ENCODE results near the gene REEP1.
"Not testable (repeated sequence)": the region's sequence is repeated elsewhere in the genome, so short reads cannot be mapped to it uniquely, and the experiment has no call there.

REEP1 gene

GRCh38 chr2:86281066-86281700 is 56.2 kb downstream of the REEP1 start:
- DNase-seq: no peak

GRCh38 chr2:86280191-86280667 is 57.2 kb downstream of the REEP1 start:
- DNase-seq: no peak

GRCh38 chr2:86275962-86276361 is 61.5 kb downstream of the REEP1 start:
- DNase-seq: no peak

DNA sequence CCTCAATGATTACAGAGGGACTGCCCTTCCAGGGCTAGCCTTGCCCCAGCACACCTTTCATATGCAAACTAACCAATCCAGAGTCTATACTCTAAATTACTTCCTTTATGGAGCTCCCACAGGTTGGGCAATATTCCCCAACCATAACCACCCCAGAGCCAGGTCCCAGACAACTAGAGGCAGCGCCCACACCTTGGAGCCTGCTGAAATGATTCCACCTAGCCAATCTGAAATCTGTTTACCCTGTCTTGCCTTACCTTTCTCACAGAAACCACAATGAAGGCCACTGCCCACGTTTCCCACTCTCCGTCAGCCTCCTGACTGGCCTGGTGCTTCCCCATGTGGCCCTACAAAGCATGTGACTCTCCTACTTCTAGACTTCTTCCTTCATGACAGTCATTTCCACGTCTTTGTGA is 62.0 kb downstream of the REEP1 start:
- DNase-seq: no peak

- DNase-seq: peak; percentile 86
Observed at GRCh38 chr2:86274918-86275275, 62.5 kb downstream of the REEP1 start.

DNA sequence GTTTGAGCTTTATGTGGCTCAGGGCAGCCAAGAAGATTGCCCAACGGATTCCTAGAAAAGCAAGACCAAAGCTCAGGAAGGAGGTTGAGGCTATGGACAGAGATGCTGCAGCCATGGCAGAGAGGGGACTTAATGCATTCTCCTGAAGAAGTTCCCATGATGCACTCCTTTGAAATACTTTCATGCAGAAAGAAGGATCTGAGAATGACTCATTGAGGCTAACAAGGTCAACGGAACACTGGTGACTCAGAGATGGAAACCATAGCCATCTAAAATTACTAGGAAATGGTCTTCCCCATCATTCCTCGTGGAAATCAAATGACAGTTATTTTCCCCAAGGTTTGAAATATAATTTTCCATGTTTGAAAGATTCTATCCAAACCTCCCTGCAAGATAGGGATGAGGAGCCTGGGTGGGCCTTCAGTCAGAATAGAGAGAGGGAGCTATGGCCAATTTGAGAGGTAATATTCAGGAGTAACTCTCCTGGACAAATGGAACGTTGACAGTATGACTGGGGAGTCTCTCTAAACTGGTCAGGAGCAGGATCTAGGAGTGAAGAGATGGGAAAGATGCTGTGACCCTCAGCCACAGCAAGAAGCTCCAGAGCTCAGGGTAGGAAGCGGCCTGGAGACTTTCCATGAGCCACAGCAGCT is 63.0 kb downstream of the REEP1 start:
- DNase-seq: peak; percentile 77

DNA sequence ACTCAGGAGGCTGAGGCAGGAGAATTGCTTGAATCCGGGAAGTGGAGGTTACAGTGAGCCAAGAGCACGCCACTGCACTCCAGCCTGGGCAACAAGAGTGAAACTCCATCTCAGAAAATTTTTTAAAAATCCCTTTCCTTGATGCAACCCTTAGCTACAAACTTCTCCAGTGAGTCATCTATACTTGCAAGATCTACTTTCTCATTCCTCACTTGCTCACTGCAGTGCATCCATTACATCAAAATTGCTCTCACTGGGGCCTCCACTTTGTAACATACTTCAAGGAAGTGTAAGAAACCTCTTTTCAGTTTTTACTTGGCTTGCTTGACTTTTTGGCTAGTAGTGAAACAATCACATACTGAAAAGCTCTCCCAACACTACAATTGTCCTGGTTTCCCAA is 65.3 kb downstream of the REEP1 start:
- no peak for DNase-seq

DNA sequence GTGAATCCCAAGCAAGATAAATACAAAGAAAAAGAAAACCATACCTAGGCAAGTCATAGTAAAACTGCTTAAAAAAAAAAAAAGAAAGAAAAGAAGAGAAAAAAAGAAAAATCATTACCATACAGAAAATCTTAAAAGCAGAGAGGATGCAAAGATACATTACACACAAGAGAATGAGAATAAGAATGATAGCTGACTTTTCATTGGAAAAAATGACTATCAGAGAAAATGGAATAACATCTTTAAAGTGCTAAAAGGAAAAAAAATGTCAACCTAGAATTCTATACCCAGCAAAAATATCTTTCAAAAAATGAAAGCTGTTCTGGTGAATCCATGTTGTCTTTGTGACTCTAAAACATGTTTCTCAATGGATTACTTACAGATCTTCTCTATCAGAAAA is 66.2 kb downstream of the REEP1 start:
- DNase-seq: peak; percentile 23

DNA sequence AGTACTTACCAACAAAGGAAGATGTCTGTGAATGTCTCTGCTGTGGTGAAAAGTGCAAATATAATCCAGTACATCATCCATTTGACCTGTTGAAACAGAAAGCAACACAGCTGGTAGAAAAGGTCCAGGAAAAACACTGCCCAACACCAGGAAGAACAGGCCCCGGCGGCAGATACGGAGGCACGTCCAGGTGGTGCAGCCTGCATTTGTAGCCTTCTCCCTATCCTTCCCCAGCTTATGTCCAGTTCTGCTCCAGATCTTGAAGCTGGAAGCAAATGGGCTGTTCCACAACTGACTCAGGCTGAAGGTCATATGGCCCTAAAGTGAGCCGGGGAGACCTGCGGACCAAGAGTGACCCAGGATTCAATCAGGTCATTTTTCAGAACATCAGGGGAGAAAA is 73.5 kb downstream of the REEP1 start:
- DNase-seq: no peak

DNA sequence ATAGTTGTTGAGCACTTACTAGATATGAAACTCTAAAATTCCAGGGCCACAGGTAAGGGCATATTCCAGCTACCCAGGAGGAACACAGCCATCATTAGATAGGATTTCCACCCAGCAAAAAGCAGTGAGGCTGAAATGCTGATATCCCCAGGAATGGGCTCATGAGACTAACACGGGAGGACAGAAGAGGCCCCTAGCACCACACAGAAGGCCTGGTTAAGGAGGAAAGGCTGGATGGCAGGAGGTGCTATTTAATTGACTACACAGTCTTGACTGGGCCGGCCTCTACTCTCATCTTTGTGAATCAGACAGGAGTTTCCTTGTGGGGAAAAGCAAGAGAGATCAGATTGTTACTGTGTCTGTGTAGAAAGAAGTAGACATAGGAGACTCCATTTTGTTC is 76.4 kb downstream of the REEP1 start:
- DNase-seq: no peak

- no peak for DNase-seq
Observed at GRCh38 chr2:86258106-86258505, 79.3 kb downstream of the REEP1 start.

- no peak for DNase-seq
Observed at GRCh38 chr2:86256982-86257381, 80.4 kb downstream of the REEP1 start.

- DNase-seq: no peak
Observed at GRCh38 chr2:86256300-86256699, 81.1 kb downstream of the REEP1 start.

GRCh38 chr2:86254576-86255538 is 82.6 kb downstream of the REEP1 start:
- peak; percentile 77 for DNase-seq

GRCh38 chr2:86253424-86253823 is 84.0 kb downstream of the REEP1 start:
- DNase-seq: no peak

GRCh38 chr2:86251840-86252266 is 85.6 kb downstream of the REEP1 start:
- peak; percentile 21 for DNase-seq

GRCh38 chr2:86249579-86250391 is 87.6 kb downstream of the REEP1 start:
- DNase-seq: peak; percentile 96

DNA sequence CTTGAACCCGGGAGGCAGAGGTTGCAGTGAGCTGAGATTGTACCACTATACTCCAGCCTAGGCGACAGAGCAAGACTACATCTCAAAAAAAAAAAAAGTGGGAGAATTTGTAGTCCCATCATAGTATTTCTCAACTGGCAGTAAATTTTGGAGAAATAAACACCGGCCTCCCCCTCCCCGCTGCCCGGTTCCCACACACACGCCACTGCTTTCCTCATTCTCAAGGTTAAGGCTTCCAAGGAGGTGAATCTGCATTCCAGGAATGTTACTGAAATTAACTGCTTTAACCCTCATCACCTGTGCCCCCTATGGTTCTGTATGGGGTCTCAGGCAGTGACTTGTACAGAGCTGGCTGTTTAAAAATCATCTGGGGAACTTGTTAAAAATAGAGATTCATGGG is 88.2 kb downstream of the REEP1 start:
- no peak for DNase-seq

DNA sequence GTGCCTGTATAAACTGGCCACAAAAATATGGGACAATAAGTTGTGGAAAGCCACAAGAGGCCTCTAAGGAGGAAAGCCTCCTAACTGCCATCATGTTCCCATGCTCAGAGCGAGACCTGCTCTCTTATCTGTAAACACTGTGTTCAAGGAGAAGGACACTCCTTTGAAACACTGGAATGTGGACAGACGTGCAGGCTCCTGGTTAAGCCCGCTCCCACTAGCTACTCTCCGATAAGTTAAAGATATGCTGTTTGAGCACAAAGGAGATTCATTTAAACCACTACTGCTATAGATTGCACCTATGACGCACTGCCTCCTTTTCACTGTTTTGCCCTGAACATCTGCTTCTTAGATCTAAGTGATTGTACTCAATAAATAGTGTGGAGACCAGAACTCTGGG is 92.2 kb downstream of the REEP1 start:
- not testable (repeated sequence) for DNase-seq

- DNase-seq: not testable (repeated sequence)
Observed at GRCh38 chr2:86244781-86245180, 92.6 kb downstream of the REEP1 start.

DNA sequence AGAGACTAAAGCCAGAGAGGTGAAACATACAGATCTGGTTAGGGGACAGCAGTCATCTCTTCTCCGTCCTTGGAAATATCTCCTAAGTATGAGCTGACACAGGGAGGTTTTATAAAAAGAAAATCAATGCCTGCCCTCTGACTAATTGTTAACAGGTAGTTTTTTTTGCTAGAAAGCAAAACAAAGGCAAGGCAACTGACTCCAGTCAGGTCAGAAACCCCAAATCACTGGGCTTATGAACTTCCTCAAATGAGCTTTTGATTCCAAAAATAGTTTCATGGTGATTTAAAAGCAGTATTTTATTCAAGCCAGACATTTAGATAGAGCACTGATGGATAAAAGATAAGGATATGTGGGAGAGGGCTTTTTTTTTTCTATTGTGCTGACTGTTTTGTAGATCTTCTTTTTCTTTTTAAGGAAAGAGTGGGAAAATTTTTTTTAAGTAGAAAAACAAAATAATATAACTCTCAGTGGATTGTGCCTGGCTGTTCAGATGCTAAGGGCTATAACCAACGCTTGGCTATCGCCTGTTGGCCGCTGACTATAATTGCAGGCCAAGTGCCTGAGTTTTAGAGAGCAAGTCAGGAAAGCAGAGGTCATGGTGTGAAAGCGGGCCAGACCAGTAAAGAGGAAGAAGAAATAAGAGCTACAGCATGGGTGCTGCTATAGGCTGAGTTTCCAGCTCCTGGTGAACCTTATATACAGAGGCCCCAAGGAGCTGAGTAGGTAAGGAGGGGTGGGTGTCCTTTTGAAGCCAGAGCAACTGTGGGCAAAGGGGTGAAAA is 93.3 kb downstream of the REEP1 start:
- DNase-seq: no peak

DNA sequence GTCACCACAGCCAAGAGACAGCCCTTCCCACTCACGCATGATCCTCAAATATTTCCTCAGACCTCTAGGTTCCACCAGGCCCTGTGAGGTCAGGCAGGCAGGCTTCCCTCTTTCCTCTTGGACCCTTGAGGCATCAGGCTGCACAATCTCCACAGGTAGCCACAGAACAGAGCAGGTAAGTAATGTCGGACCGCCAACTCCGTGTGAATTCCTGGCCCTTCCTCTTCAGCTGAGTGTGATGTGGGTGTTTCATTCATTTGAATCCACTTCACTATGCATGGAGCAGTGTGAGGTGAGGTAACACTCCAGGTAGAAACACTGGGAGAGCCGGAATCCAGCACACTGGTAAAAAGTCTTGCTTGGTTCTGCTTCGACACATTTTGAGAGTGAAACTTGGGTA is 94.2 kb downstream of the REEP1 start:
- no peak for DNase-seq

All from DMS53 (cell line).